ENCODE data around the gene PTPRU.

DNA sequence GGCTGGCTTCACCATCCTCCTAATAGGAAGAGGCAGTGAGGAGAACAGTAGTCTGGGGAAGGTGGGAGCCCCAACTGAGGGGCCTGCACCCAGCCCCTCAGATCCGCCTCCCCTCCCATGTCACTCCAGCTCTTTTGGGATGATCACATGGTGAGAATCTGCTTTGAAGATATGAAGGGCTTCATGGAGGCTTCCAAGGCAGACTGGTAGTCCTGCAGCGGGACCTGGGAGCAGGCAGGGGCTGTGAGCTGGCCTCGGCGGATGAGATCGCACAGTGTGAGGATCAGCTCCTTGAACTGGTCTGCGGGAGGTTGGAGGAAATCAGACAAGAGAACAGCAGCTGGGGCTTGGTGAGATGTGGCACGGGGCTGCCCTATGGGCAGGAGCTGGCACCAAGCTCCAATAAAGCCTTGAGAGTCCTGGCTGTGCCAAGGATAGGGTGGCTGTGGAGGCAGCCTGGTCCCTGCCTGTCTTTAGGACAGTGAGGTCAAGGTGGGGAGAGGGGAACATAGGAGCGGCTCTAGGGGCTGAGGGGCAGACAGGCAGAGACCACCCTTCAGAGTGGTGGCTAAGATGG is 42.4 kb upstream of the PTPRU start:
- TF ChIP-seq POLR2AphosphoS5 (IDR thresholded peaks at IDR 0.05; ENCODE audit: low read depth, low read length) (no peak), TCF7L2 (IDR thresholded peaks at IDR 0.05; ENCODE audit: low read depth, low read length) (no peak), SIN3A (IDR thresholded peaks at IDR 0.05; ENCODE audit: borderline replicate concordance, insufficient read depth, low read depth, low read length) (no peak)
- TF ChIP-seq, protein P1, sequence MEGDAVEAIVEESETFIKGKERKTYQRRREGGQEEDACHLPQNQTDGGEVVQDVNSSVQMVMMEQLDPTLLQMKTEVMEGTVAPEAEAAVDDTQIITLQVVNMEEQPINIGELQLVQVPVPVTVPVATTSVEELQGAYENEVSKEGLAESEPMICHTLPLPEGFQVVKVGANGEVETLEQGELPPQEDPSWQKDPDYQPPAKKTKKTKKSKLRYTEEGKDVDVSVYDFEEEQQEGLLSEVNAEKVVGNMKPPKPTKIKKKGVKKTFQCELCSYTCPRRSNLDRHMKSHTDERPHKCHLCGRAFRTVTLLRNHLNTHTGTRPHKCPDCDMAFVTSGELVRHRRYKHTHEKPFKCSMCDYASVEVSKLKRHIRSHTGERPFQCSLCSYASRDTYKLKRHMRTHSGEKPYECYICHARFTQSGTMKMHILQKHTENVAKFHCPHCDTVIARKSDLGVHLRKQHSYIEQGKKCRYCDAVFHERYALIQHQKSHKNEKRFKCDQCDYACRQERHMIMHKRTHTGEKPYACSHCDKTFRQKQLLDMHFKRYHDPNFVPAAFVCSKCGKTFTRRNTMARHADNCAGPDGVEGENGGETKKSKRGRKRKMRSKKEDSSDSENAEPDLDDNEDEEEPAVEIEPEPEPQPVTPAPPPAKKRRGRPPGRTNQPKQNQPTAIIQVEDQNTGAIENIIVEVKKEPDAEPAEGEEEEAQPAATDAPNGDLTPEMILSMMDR (IDR thresholded peaks at IDR 0.05): no peak
